HepG2 (cell line): ENCODE data around the gene DDX20. TPM values are rescaled to one million over a fixed set of nuclear protein-coding genes. Genes with fewer than 3 reads are reported as not detected.

ENCODE experiments used
- CHCHD3 ChIP-seq: sonication (generic); formaldehyde crosslinking; IDR thresholded peaks from 2 replicates; pipeline ENCODE4 v1.8.0; 2022; ENCODE audit warnings: mild to moderate bottlenecking, missing genetic modification reagents, moderate library complexity
- GTF3A ChIP-seq: sonication (generic); formaldehyde crosslinking; conservative IDR thresholded peaks from 2 replicates; pipeline ENCODE4 v1.4.0; 2020; ENCODE audit warnings: mild to moderate bottlenecking, missing genetic modification reagents
- HDAC1 ChIP-seq: sonication (generic); formaldehyde crosslinking; IDR thresholded peaks from 2 replicates; pipeline ENCODE4 v1.5.1; 2020; ENCODE audit warnings: mild to moderate bottlenecking, missing genetic modification reagents
- HNF4G ChIP-seq, 2 experiments: sonication (generic) in 1 of 2; formaldehyde crosslinking in 1 of 2; IDR thresholded peaks; 2 replicates each; pipeline versions ENCODE4 v1.4.0 to v1.6.1; 2011 to 2020; ENCODE audit warnings: borderline replicate concordance in 2 of 2, low read depth in 2 of 2, mild to moderate bottlenecking in 2 of 2, low read length in 1 of 2, missing genetic modification reagents in 1 of 2, moderate library complexity in 1 of 2
- NKX3-1 ChIP-seq: sonication (generic); formaldehyde crosslinking; IDR thresholded peaks from 2 replicates; pipeline ENCODE4 v1.5.0; 2020; ENCODE audit warnings: missing genetic modification reagents
- RXRA ChIP-seq: sonication (generic); formaldehyde crosslinking; IDR thresholded peaks from 2 replicates; pipeline ENCODE4 v1.5.1; 2020; ENCODE audit warnings: missing genetic modification reagents
- SP140L ChIP-seq: sonication (generic); formaldehyde crosslinking; IDR thresholded peaks from 2 replicates; pipeline ENCODE4 v1.4.0; 2020; ENCODE audit warnings: missing genetic modification reagents, borderline replicate concordance
- TCF12 ChIP-seq, 2 experiments: fragments of 450-650 bp in 1 of 2; sonication (generic) in 1 of 2; formaldehyde crosslinking in 1 of 2; IDR thresholded peaks; 2 replicates each; pipeline versions ENCODE4 v1.6.1 to v1.8.0; 2017 to 2022; ENCODE audit warnings: antibody characterized with exemption in 1 of 2, mild to moderate bottlenecking in 1 of 2, missing genetic modification reagents in 1 of 2, moderate library complexity in 1 of 2
- U2AF2 ChIP-seq: fragments of 200-400 bp; formaldehyde crosslinking; IDR thresholded peaks from 2 replicates; pipeline ENCODE4 v1.6.1; 2017; ENCODE audit warnings: low read depth, mild to moderate bottlenecking, low read length
- ZC3H13 ChIP-seq: sonication (generic); formaldehyde crosslinking; IDR thresholded peaks from 2 replicates; pipeline ENCODE4 v1.8.1; 2023; ENCODE audit warnings: mild to moderate bottlenecking, missing genetic modification reagents, moderate library complexity
- ZFAT ChIP-seq: sonication (generic); formaldehyde crosslinking; conservative IDR thresholded peaks from 2 replicates; pipeline ENCODE4 v1.8.1; 2023; ENCODE audit warnings: missing genetic modification reagents, inconsistent platforms
- ZGPAT ChIP-seq: IDR thresholded peaks from 2 replicates; pipeline ENCODE4 v1.6.1; 2016; ENCODE audit warnings: mild to moderate bottlenecking
- ZNF121 ChIP-seq: sonication (generic); formaldehyde crosslinking; IDR thresholded peaks from 2 replicates; pipeline ENCODE4 v1.5.0; 2020; ENCODE audit warnings: mild to moderate bottlenecking, missing genetic modification reagents
- ZNF331 ChIP-seq: sonication (generic); formaldehyde crosslinking; IDR thresholded peaks from 2 replicates; pipeline ENCODE4 v1.4.0; 2020; ENCODE audit warnings: missing genetic modification reagents
- ZNF510 ChIP-seq: sonication (generic); formaldehyde crosslinking; IDR thresholded peaks from 2 replicates; pipeline ENCODE4 v1.4.0; 2020; ENCODE audit warnings: low read depth, mild to moderate bottlenecking, missing genetic modification reagents
- ZNF703 ChIP-seq: sonication (generic); formaldehyde crosslinking; IDR thresholded peaks from 2 replicates; pipeline ENCODE4 v1.5.1; 2020; ENCODE audit warnings: missing genetic modification reagents, mild to moderate bottlenecking, moderate library complexity, borderline replicate concordance
- ZNF773 ChIP-seq: sonication (generic); formaldehyde crosslinking; IDR thresholded peaks from 2 replicates; pipeline ENCODE4 v1.4.0; 2020; ENCODE audit warnings: missing genetic modification reagents, borderline replicate concordance
- ZSCAN31 ChIP-seq: sonication (generic); formaldehyde crosslinking; IDR thresholded peaks from 2 replicates; pipeline ENCODE4 v1.5.0; 2020; ENCODE audit warnings: low read depth, mild to moderate bottlenecking, missing genetic modification reagents
- polyA plus RNA-seq, 8 experiments: library from polyadenylated mRNA; depleted of rRNA in 3 of 8; stranded (reverse) in 7 of 8; unstranded in 1 of 8; fragments of >200 nt; fragmentation: Illumina TruSeq in 4 of 8; extraction: Trizol in 4 of 8; gene quantifications; 2 replicates each; pipeline versions ENCODE4 v1.2.1 to v1.2.3, GENCODE V29; 2011 to 2016; ENCODE audit warnings: low read depth in 4 of 8, missing spikeins in 1 of 8, mixed read lengths in 1 of 8; ENCODE audit not compliant: insufficient read depth in 1 of 8
- total RNA-seq, 5 experiments: library from RNA; depleted of rRNA; stranded (reverse); fragments of >200 nt; fragmentation: Illumina TruSeq; extraction: Trizol; gene quantifications; 2 replicates each; pipeline ENCODE4 v1.2.3, GENCODE V29; 2016; ENCODE audit warnings: low read depth in 1 of 5
- TF ChIP-seq, protein P1 (sequence below): sonication (generic); formaldehyde crosslinking; IDR thresholded peaks from 2 replicates; pipeline ENCODE4 v1.5.0; 2020; ENCODE audit warnings: mild to moderate bottlenecking, missing genetic modification reagents, moderate library complexity
- TF ChIP-seq, protein P2 (sequence below): sonication (generic); formaldehyde crosslinking; IDR thresholded peaks from 2 replicates; pipeline ENCODE4 v1.4.0; 2020; ENCODE audit warnings: mild to moderate bottlenecking, missing genetic modification reagents
- TF ChIP-seq, protein P3 (sequence below), 2 experiments: IDR thresholded peaks; 2 replicates each; pipeline ENCODE4 v1.6.1; 2011 to 2012; ENCODE audit warnings: low read length in 2 of 2, borderline replicate concordance in 1 of 2, low read depth in 1 of 2, mild to moderate bottlenecking in 1 of 2, moderate library complexity in 1 of 2

The DDX20 gene
- total and polyA plus RNA-seq, 2 of the 13 experiments (the other 11 are each of a cell fraction or from before 2014, with no cell fraction given): 4.0 to 14.3 TPM

DNA sequence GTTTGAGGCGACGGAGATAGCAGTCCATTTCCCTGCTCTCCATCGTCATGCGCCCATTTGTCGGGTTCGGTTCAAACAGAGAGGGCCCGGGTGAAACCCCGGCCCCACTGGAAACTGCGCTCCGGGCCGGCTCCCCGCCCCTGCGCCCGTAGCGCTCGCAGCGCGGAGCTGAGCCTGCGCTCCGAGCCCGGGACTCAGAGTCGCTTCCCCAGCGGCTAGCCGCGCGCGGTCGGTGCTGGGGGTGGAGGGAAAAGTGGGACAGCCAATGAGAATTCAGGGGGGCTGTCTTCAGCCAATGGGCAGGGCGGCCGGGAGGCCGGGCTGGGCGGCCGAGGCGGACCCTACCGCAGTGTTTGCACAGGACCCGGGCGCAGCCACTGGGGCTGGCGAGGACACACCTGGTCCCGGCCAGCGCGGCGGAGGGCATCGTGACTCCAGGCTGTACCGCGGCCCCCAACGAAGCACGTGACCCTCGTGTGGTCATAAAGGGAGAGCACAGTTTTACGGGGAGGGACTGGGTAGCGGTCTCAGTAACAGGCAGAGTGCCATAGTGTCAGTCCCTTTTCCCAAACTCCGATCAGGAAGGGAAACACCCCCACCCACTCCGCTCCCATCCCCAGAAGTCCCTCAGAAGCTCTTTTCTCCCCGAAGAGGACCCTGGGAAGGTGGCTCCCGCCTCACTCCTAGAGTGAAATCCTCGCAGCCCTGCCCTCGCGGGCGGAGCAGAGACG, 16.3 kb upstream of the DDX20 start, which contains the start of gene INKA2 (continued):
- no peak for TF ChIP-seq U2AF2
- TF ChIP-seq ZSCAN31 (CRISPR knock-in tag): peak; percentile 60; the same call in 1 of the 2 replicates
- TF ChIP-seq, protein P1, sequence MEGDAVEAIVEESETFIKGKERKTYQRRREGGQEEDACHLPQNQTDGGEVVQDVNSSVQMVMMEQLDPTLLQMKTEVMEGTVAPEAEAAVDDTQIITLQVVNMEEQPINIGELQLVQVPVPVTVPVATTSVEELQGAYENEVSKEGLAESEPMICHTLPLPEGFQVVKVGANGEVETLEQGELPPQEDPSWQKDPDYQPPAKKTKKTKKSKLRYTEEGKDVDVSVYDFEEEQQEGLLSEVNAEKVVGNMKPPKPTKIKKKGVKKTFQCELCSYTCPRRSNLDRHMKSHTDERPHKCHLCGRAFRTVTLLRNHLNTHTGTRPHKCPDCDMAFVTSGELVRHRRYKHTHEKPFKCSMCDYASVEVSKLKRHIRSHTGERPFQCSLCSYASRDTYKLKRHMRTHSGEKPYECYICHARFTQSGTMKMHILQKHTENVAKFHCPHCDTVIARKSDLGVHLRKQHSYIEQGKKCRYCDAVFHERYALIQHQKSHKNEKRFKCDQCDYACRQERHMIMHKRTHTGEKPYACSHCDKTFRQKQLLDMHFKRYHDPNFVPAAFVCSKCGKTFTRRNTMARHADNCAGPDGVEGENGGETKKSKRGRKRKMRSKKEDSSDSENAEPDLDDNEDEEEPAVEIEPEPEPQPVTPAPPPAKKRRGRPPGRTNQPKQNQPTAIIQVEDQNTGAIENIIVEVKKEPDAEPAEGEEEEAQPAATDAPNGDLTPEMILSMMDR: no peak
- TF ChIP-seq NKX3-1: peak; percentile 22; the same call in 1 of the 2 replicates
- no peak for TF ChIP-seq TCF12 (IDR thresholded peaks at IDR 0.05)
- TF ChIP-seq TCF12 (CRISPR knock-in tag; IDR thresholded peaks at IDR 0.05): no peak
- TF ChIP-seq GTF3A (CRISPR knock-in tag): no peak
- no peak; the same call in none of the 2 replicates for TF ChIP-seq ZNF331 (CRISPR knock-in tag)
- no peak for TF ChIP-seq ZFAT (CRISPR knock-in tag)
- no peak for TF ChIP-seq HNF4G (IDR thresholded peaks at IDR 0.05; ENCODE audit: borderline replicate concordance, low read depth, low read length)
- 0 out of 2 replicates have a peak, but pooled peaks have one; percentile 43 for TF ChIP-seq HNF4G (CRISPR knock-in tag; IDR thresholded peaks at IDR 0.05; ENCODE audit: borderline replicate concordance, low read depth)
- peak; percentile 55; the same call in 1 of the 2 replicates for TF ChIP-seq RXRA (CRISPR knock-in tag)
- TF ChIP-seq CHCHD3 (CRISPR knock-in tag): no peak
- peak; percentile 28; the same call in 1 of the 2 replicates for TF ChIP-seq ZNF703 (CRISPR knock-in tag)
- TF ChIP-seq ZNF510 (CRISPR knock-in tag): peak; percentile 67; the same call in 1 of the 2 replicates
- peak; percentile 52; the same call in 1 of the 2 replicates for TF ChIP-seq ZC3H13 (CRISPR knock-in tag)
- TF ChIP-seq ZNF773 (CRISPR knock-in tag): peak; percentile 60; the same call in 1 of the 2 replicates
- TF ChIP-seq ZGPAT: peak; percentile 69
- TF ChIP-seq ZNF121: 0 out of 2 replicates have a peak, but pooled peaks have one; percentile 9
- TF ChIP-seq, protein P2, sequence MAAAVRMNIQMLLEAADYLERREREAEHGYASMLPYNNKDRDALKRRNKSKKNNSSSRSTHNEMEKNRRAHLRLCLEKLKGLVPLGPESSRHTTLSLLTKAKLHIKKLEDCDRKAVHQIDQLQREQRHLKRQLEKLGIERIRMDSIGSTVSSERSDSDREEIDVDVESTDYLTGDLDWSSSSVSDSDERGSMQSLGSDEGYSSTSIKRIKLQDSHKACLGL (CRISPR knock-in tag): peak; percentile 90
- TF ChIP-seq HDAC1 (CRISPR knock-in tag): peak; percentile 60
- TF ChIP-seq, protein P3, sequence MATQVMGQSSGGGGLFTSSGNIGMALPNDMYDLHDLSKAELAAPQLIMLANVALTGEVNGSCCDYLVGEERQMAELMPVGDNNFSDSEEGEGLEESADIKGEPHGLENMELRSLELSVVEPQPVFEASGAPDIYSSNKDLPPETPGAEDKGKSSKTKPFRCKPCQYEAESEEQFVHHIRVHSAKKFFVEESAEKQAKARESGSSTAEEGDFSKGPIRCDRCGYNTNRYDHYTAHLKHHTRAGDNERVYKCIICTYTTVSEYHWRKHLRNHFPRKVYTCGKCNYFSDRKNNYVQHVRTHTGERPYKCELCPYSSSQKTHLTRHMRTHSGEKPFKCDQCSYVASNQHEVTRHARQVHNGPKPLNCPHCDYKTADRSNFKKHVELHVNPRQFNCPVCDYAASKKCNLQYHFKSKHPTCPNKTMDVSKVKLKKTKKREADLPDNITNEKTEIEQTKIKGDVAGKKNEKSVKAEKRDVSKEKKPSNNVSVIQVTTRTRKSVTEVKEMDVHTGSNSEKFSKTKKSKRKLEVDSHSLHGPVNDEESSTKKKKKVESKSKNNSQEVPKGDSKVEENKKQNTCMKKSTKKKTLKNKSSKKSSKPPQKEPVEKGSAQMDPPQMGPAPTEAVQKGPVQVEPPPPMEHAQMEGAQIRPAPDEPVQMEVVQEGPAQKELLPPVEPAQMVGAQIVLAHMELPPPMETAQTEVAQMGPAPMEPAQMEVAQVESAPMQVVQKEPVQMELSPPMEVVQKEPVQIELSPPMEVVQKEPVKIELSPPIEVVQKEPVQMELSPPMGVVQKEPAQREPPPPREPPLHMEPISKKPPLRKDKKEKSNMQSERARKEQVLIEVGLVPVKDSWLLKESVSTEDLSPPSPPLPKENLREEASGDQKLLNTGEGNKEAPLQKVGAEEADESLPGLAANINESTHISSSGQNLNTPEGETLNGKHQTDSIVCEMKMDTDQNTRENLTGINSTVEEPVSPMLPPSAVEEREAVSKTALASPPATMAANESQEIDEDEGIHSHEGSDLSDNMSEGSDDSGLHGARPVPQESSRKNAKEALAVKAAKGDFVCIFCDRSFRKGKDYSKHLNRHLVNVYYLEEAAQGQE (IDR thresholded peaks at IDR 0.05; ENCODE audit: borderline replicate concordance in 1 of 2, low read depth in 1 of 2, low read length in 2 of 2): peak in 1 of 2 experiments; percentile 16; a peak in 1 of 4 replicates
- no peak for TF ChIP-seq SP140L
